IPS-18c (cell line): ENCODE measurements around the gene HAPSTR1.

ENCODE experiments used
- H3K4me3 ChIP-seq: 2 replicates; pipeline ENCODE4 v1.7.0; 2013; ENCODE audit warnings: low read depth, mild to moderate bottlenecking, low read length, moderate library complexity; ENCODE audit not compliant: insufficient read depth
- H3K9me3 ChIP-seq: one replicate; pipeline ENCODE4 v1.6.1; 2013; ENCODE audit warnings: mild to moderate bottlenecking, low read length, moderate library complexity; ENCODE audit not compliant: control insufficient read depth, insufficient read depth

The HAPSTR1 gene

DNA sequence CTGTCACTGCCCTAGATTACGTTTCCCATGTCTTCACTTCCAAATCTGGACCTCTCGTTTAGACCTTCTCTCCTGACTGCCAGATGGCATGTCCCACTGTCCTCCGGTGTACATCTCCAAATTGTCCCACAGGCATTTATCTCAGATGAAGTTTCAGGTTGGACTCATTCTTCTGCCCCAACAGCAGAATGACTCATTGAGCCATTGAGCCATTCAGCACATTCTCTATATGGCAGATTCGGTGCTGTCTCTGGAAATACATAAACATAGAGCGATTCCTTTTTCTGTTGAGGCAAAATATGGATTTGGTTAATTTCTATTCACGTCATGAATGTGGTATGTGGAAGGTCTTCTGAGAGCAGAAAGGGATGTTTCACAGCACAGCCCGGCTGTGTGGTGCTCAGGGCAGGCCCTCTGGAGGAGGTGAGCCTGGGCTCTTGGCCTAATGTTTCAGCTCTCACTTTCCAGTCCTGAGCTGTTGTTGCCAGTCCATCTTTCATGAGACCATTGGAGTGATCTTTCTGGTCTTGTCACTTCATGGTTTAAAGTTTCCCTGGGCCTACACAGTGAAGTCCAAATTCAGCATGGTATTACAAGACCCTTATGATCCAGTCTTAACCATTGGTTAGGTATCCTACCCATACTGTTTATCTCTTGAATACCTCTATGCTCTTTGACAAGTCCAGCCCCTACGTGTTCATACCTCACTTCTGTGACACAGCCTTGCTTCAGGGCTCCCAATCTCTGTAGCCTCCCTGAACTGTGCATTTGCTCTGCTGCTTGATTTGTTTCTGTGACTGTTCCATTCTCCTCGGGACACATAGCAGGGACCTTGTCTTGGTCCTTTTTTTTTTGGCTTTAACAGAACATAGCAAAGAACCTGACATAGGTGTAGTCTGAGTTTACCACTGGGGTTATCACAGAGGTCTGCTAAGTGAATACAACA, 15.9 kb downstream of the HAPSTR1 start:
- no peaks in the 10 kb centered on the region for H3K9me3 ChIP-seq

DNA sequence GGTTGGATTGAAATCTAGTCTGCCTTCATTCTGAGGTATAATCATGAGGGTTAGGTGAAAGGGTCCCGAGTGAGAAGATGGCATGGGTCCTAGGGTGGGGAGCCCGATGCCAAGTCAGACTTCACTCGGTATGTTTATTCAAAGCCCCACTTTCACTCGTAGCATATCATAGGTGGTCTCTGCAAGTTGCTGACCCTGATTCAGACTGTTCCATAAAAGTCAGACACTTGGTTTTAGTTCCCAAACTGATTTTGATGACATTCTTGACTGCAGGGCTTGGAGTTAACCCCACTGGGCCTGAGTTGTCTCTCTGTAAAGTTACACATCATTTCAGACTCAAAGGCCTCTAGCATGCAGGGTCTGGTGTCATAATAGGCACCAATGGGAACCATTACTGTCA, 17.8 kb downstream of the HAPSTR1 start:
- Histone ChIP-seq H3K9me3 (no peaks in the 10 kb centered on the region), H3K4me3 (no peak overlapping the region)

More for the DNA sequence above, 15.9 kb downstream of the HAPSTR1 start:
- H3K4me3 ChIP-seq, result no peak overlapping the region

DNA sequence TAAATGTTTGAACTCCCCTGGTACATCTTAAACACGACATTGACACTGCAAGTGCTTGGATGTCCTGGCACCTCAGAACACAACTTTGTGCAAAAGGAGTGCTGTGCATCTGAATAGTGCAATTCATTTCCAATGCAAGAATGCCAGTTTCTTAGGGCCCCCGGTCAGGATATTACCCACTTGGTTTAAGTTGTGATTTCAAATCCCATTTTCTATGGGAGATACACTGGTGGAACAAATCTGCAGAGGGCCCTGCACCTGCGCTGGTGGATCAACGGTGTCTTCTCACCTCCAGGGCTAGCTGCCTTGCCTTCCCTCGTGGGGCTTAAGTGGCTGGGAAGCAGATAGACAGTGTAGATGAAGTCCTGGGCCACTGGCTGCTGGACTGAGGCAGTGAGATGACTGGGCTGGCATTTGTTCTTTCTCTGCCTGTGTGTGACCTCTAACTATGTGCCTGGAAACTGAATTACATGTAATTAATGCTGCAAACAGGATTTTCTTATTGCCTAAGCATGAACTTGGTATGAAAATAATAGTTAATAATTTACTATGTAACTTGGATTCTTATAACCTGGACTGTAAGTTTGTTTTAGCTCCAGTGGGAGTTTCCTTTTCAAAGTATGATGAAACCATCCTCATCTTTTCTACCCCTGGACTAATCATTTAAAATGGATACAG, 20.9 kb downstream of the HAPSTR1 start:
- no peak overlapping the region for H3K4me3 ChIP-seq
- no peaks in the 10 kb centered on the region for H3K9me3 ChIP-seq

DNA sequence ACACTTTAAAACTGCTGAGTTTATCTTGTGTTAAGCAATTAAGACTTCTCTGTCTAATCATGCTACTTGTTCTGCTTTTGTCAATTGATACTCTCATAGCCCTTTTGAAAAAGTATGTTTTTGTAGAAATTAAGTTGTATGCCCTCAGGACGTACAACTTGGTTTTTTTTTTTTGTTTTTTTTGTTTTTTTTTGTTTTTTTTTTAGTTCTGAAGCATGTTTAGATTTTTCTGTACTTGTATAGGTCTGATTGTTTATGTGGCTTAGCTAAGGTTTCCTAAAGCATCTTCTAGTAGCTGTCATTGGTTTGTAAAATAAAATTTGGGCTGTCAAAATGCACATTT, 21.4 kb downstream of the HAPSTR1 start:
- no peak overlapping the region for H3K4me3 ChIP-seq
- H3K9me3 ChIP-seq, result no peaks in the 10 kb centered on the region

DNA sequence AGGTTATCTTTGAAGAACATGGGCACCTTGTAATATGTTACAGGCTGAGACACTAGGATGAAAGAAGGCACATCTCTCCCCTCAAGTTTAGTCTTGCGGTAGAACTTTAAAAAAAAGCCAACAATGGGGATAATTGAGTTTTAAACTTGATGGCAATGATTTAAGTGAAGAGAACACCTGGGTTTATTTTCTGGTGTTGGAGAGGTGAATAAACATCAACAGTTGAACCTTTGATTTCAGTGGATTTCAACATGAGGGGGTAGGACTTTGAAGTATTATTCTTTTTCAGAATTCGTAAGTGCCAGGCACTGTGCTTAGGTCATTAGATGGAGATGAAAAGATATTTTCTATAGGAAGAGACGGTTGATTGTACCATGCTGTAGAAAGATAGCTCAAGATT, 22.3 kb downstream of the HAPSTR1 start:
- Histone ChIP-seq H3K9me3 (no peaks in the 10 kb centered on the region), H3K4me3 (no peak overlapping the region)

DNA sequence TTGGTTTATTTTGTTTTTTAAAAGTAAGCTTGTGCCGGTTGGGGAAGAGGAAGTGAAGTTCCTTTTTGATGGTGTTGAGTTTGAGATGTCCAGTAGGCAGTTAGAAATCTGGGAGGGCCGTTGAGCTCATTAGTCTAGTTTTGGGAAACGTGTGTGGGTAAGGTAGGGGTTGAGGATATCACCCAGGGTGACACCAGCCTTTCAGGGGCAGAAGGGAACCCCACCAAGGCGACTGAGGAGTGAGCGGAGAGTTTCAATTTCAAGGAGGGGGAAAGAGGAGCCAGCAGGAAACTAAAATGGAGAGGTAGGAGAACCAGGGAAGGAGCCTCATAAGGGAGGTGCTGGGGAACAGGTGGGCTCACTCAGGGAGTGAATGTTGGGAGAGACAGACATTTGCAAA, 22.7 kb downstream of the HAPSTR1 start:
- H3K9me3 ChIP-seq, result no peaks in the 10 kb centered on the region
- H3K4me3 ChIP-seq, result no peak overlapping the region

DNA sequence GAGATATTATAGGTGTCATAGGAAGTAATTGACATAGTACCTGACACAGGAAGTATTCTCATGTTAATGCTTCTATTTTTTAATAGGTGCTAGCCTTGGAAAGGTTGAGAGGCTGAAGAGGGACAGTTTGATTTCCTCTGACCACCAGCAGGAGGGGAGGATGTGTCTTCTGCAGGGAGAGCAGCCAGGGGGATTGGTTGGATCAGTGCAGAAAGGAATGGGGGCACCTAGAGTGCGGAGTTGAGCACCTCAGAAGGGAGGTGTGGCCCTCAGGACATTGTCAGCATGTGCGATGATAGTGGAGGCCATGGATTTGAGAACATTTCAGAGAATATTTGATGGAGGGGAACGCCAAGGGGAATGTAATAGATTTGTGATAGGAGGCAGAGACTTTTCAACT, 23.4 kb downstream of the HAPSTR1 start:
- H3K9me3 ChIP-seq, result no peaks in the 10 kb centered on the region
- no peak overlapping the region for H3K4me3 ChIP-seq

DNA sequence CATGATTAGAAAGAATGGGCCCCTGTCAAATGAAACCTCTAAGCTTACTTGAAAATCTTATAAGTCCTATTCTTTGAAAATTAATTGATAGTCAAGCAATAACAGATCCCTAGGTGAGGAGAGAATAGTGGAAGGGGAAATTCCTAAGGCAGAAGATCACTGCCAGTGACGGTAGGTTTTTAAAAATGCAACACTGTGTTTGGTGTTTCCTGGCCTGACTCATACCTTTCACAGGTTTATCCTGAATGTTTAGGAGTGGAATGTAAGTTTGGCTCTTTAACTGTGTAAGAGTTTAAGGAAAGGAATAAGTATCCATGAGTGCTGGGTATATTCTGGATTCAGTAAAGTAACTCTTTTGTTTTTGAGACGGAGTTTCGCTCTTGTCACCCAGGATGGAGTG, 23.8 kb downstream of the HAPSTR1 start:
- H3K9me3 ChIP-seq, result no peaks in the 10 kb centered on the region
- H3K4me3 ChIP-seq, result no peak overlapping the region

DNA sequence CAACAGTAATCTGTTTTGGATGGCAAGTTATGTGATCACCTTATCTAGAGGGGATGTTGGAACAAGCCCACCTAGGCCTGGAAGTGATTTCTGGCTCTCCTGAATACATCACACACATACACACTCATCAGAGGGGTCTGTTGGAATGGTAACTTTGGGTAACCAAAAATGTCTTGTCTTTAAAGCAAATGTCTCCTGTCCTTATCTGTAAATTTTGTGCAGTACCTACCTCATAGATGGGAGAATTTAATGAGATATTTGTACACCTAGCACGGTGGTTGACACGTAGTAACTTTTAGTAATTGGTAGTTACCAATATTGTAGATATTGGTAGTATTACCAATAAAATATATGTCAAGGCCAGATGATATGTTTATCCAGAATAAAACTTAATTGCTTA, 24.7 kb downstream of the HAPSTR1 start:
- Histone ChIP-seq H3K9me3 (no peaks in the 10 kb centered on the region), H3K4me3 (no peak overlapping the region)

DNA sequence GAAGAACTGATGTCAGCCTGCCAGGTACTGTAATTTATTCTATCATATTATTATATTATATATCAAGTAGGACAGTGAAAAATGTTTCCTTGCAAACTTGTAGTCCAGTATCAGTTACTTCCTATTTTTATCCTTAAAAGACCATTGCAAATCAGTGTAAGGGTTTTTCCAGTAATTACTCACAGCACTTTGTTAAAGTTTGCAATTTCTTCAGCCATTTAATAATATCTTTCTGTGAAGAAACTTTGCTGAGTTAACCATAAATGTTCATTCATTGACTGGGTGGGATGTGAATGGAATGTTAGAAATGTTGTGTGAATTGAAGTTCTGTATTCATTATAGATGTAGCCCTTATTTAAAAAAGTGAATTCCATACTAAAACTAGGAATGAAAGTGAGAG, 26.7 kb downstream of the HAPSTR1 start:
- Histone ChIP-seq H3K9me3 (no peaks in the 10 kb centered on the region), H3K4me3 (no peak overlapping the region)

DNA sequence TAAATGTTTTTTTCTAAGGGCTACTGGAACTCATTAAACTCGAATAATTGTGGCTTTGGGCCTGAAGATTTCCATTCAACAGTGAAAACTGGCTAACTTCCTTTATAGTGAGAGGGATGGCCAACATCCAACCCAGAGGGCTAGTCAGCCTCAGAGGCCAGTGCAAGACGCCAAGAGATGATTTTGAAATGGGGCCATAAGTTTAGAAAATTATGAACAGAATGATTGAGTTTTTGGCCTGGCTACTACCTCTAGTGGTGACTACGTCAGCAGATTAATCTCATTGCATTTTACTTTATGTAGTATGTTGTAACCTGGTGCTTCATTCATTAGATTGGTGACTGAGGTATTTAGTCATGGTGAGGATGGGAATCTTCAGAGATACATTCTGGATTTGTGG, 28.4 kb downstream of the HAPSTR1 start:
- Histone ChIP-seq H3K9me3 (no peaks in the 10 kb centered on the region), H3K4me3 (no peak overlapping the region)

DNA sequence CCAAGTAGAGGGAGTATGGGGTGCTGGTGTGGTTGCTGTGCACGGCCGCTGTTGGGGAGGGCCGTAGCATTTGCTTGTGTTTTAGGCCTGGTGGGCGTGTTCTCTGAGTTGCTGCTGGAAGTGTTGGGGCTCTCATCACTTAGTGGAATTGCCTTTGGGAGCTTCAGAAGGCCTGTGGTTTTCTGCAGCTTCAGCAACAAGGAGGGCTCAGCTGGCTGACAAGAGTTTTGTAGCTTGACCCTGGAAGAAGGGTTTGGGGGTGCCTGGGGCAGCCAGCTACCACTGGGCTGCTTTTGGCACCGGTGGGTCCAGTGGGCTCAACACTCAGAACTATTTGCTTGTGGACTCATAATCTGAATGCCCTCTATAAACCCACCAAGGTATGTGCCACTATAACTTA, 30.9 kb downstream of the HAPSTR1 start:
- no peak overlapping the region for H3K4me3 ChIP-seq
- H3K9me3 ChIP-seq, result no peaks in the 10 kb centered on the region

DNA sequence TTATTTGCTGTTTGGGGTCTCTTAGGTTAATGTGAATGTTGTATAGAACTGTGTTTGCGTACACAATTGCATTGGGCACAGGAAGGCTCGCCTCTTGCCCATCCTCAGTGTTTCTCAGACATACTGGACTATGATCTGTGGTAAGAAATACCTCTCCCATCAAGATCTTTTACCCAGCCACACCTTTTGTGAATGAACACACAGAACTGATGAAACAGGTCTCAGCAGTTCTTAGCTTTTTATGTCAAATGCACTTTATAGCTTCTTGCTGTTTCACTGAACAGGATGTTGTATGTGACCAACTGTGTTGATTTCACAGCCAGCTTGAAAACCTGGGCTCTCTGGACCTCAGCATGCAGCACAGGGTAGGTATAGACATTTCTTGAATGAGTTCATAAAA, 31.5 kb downstream of the HAPSTR1 start:
- H3K9me3 ChIP-seq, result no peaks in the 10 kb centered on the region

DNA sequence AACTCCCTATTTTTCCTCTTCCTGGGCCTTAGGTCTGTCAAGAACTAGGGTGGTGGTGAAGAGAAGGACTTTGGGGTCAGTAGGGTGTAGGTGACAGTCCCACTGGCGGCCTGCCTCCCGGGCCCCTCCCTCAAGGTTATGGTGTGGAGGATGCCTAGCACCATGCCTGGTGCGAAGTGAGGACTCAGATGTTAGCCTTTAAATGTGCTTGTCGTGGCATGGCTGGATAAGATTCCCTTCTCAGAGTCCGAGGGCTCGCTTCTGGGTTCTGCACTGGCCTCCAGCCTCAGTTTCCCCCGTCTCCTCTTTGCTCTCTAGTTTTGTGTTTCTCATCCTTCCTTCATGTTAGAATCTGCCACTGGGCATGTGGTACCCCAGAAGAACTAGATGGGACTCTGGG, 32.0 kb downstream of the HAPSTR1 start:
- Histone ChIP-seq H3K9me3 (no peaks in the 10 kb centered on the region), H3K4me3 (no peak overlapping the region)

More for the DNA sequence above, 31.5 kb downstream of the HAPSTR1 start:
- H3K4me3 ChIP-seq, result no peak overlapping the region

DNA sequence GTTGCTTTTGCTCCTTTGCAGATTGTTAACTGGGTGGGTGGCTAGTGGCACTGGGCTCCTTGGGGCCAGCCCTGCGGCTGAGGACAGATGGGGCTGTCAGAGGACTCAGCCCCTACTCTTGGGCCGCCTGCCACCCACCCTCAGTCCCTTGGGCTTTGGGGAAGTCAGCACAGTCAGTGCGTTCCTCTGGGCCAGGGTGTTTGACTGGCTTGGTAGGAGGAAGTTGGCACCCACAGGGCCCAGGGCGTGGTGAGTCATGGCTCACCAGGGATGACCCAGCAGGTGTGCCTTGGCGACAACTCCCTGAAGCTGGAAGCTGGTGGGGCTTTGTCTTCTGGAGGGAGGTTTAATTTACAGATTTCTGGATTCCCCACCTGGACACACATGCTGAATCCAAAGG, 32.4 kb downstream of the HAPSTR1 start:
- H3K9me3 ChIP-seq, result no peaks in the 10 kb centered on the region
- H3K4me3 ChIP-seq, result no peak overlapping the region

DNA sequence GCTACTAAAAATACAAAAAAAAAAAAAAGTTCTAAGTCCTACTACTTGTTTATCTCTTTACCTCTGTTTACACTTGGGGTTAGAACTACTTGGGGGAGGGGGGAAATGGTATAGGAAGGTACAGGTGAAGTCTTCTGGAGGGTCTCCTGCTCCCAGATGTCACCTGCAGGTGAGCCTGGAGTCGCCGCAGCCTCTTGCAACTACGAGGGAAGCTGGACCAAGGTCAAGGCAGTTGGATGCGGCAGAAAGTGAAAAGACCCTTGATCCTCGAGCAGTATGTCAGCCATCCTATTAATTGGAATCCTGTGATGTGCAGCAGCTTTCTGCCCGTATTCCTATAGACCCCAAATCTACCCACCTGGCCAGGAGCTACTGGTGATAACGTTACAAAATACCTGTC, 33.0 kb downstream of the HAPSTR1 start:
- H3K4me3 ChIP-seq, result no peak overlapping the region

DNA sequence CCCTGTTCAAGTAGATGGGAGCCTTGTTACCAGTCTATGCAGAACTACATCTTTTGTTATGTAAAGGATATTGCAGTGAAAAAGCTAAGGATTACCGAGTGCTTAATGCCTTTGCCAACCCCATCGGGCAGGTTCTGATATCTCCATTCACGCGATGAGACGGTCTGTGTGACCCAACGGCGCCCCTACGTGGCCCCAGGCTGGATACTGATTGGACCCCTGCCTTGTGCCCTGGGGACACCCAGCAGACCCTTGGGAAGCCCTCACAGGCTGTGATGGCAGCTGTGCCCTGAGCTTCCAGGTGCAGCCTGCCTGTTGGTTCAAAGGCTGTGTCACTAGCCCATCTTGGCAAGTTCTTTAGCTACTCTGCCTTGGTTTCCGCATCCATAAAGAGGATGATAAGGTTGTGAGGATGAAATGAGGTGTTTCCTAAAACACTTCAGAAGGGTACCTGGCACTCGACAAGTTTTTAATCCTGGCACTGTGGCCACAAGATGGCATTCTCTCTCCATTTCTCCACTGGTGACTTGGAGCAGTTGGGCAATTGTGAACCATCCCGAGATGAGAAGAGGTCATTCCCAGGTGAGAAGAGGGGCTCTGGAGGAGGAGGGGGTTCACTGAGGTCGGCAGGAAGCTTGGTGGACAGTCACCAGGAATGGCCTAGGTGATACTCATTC, 33.6 kb downstream of the HAPSTR1 start:
- Histone ChIP-seq H3K9me3 (no peaks in the 10 kb centered on the region), H3K4me3 (no peak overlapping the region)

More for the DNA sequence above, 33.0 kb downstream of the HAPSTR1 start:
- no peaks in the 10 kb centered on the region for H3K9me3 ChIP-seq
